Measurements from ENCODE around the gene PRPF6.
A peak's percentile ranks its signal among the peaks of the same experiment; 100 is the strongest.

PRPF6 gene

GRCh38 chr20:64074184-64074789 lies 93.4 kb downstream of the PRPF6 start:
- no peak for DNase-seq (ENCODE audit: low spot score)

DNA sequence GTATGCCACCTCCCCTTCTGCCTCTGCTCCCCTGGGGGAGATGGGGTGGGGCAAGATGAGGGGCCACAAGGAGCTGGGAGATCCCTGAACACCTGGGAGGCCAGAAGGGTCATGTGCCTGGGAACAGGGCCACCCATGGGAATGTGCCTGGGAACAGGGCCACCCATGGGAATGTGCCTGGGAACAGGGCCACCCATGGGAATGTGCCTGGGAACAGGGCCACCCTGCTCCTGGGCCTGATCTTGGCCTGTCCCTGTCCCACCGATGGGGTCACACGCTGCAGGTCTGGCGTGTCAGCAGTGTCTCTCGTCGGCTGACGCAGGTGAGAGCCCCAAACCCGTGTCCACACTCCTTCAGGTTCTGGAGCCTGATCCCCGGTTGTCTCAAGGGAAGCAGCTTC lies 94.0 kb downstream of the PRPF6 start:
- no peak for DNase-seq (ENCODE audit: low spot score)

GRCh38 chr20:64075556-64075955 lies 94.6 kb downstream of the PRPF6 start:
- no peak for DNase-seq (ENCODE audit: low spot score)

DNA sequence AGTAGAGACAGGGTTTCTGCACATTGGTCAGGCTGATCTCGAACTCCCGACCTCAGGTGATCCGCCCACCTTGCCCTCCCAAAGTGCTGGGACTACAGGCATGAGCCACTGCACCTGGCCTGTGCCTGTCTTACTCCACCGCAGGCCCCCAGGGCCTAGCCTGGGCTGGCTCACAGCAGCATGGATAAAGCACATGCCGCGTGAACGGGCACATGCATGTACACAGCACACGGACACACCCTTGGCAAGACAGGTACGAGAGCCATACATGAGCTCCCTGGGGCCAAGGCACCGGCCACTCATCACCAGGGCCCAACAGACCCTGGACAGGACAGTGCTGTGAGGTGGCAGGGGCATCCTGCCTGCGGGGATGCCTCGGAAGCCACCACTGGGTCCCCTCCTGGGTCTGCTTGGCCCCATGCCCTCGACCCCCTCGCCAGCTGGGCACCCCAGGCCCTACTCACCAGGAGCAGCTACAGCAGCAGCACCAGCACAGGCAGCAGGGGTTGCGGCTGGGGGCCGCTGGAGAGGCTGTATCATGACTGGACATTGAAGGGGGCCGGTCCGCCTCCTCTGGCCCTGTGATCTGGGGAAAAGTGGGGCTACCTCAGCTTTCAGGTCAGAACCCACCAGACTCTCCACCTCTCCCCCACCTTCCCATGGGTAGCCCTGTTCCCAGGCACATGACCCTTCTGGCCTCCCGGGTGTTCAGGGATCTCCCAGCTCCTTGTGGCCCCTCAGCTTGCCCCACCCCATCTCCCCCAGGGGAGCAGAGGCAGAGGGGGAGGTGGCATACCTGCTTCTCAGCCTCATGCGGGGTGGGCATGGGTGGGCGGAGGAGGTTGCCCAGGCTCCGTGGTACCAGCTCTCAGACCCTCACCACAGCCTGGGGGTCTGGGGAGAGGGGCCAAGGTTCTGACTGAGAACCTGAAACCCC lies 95.4 kb downstream of the PRPF6 start:
- DNase-seq (ENCODE audit: low spot score) = no peak

DNA sequence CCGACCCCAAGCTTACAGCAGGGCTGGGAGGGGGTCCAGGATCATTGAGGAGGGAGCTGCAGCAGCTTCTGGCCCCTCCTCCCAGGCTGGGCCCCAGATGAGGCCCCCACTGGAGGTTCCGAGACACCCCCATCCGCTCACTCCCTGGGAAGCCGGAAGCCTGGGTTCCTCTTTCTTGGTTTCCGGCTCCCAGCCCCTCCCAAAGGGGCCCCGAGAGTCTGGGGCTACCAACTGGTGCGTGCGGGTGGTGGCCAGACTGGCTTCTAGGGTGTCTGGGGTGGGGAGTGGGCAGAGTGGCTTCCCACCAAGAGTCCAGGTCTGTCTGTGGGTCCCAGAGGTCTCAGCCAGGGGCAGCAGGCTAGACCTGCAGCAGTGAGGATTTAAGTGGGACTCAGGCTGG lies 96.2 kb downstream of the PRPF6 start:
- DNase-seq (ENCODE audit: low spot score) = no peak

- DNase-seq (ENCODE audit: low spot score) = no peak
Observed at GRCh38 chr20:64077541-64077875, 96.6 kb downstream of the PRPF6 start.

DNA sequence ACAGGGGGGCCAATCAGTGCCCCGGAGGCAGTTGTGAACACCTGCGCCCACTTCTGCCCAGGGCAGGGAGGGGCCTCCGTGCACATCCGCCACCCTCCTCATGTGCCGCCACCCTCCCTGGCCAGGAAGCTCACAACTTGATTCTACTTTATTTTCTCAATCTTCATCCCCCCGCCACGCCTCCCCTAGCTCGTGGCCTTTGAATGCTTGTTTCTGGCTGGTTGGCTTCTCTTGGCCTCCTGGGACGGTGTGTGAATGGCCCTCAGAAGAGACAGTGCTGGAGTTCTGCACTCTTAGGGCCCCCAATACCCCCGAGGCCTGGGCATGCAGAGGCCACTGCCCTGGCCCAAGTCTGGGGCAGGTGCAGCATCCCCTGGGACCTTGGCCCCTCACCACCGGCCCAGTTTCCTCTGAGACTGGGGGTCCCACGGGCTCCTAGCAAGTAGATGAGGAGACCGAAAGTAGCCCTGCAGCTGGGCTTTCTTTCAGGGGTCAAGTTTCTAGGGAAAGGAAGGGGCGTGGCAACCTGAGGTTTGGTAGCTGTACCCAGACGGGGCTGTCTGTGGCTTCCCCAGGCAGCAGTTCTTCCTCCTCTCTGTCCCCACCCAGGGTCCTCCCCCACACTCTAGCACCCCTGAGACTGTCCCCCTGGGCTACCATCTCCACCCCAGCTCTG lies 97.1 kb downstream of the PRPF6 start:
- no peak for DNase-seq (ENCODE audit: low spot score)

DNA sequence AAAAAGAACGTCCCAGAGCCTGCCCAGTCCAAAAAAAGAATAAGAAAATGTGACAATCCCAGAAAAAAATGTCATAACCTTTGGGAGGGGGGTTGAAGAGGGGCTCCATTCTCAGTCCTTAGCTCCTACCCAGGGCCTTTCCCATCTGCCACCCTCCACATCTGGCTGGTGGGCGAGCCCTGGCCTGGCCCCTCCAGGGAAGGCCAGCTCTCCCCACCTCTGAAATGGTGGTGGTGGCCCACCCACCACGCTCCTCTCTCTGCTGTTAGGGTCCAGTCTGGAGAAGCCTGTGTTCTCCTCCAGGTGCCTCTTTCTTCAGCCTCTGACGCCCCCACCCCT lies 98.0 kb downstream of the PRPF6 start:
- DNase-seq (ENCODE audit: low spot score) = no peak

GRCh38 chr20:64079273-64080012 lies 98.5 kb downstream of the PRPF6 start, which contains the start of gene RGS19:
Gene RGS19, minus strand, starts transcription at chr20:64079518. Its CDS starts 2,632 bp downstream, at chr20:64076886.
- peak; percentile 73 for DNase-seq (ENCODE audit: low spot score)

GRCh38 chr20:64080013-64080812 lies 99.3 kb downstream of the PRPF6 start, which contains the start of gene OPRL1:
Gene OPRL1, plus strand, starts transcription at chr20:64080082. Its CDS starts 12,639 bp downstream, at chr20:64092721.
- DNase-seq (ENCODE audit: low spot score) = no peak

DNA sequence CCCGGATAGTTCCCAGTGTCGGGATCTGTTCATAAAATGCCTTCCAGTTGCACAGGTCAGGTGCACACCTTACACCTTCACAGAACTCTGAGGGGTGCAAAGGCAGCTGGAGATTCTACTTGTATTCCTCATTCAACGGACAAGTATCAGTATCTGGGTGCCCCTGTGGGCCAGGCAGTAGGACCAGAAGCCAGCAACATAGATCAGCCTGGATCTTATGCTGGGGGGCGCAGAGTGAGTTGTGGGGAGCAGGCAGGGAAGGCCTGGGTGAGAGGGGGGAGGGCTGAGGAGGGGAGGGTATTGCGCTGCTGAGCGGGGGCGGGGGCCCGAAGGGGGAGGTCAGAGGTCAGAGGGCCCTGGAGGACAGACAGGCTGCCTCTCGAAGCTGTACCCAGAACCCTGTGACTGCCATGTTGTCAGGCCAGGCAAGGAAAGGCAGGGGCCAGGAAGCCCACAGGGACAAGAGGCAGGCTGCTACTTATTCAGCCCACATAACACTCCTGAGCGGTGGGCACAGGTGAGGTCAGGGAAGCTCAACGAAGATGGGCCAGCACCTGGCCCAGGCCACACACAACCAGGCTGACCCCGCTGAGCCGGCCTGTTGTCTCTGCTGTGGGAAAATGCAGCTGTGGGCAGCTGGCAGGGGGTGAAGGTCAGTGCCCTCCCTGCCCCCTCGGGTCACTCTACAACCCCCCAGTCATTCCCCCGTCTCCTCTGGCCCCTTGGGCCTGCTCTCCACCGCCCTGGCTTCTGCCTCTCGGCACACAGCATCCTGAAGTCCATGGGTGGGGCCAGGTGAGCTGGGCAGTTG lies 100.1 kb downstream of the PRPF6 start:
- DNase-seq (ENCODE audit: low spot score) = no peak

GRCh38 chr20:64081624-64081964 lies 100.7 kb downstream of the PRPF6 start:
- DNase-seq (ENCODE audit: low spot score) = no peak

DNA sequence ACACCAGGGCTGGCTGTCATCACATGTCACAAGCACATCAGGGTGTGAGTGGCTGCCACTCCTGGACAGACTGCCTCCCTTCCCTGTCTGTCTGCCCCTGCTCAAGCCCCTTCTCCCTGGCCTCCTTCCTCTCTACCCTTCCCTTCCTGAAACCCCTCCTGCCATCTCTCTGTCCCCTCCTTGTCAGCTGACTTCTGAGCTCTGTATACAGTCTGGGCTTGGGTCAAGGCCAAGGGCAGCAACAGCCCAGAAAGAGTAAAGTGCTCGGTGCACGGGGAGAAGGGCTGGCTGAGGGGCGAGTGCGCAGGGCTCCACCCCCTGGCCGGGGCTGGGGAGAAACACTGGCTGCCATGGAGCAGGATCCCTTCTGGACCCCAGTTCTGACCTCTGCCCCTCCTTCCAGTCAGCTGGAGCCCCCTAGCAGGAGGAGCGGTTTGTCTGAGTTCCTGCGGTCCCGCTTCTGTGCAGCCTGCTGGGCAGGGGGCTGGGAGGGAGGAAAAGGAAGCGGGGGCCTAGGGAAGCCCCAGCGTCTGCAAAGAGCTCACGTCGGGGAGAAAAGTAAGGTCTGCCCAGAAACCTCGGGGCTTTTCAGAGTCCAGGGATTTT lies 101.3 kb downstream of the PRPF6 start:
- no peak for DNase-seq (ENCODE audit: low spot score)

Small RNAs within 50 kb of the gene (small RNA-seq; reads per million reads assigned to genes)
- gene AL355803.1 = 0 reads per million in 2 experiments
- 0 to 0.03 reads per million in 2 experiments for gene MIR647
- 0 to 0.04 reads per million in 2 experiments for gene MIR6813

Data from SK-N-DZ (cell line).